Activated T-helper 2 cell treated with anti-CD3 and anti-CD28 coated beads, Interferon-gamma antibody, Interleukin-2, Interleukin-4, amounts not matched to agents 10 μg/mL and 5 μg/mL and 100 μg/mL, durations not matched to agents 14 hours and 24 hours and 36 hours (primary cell): ENCODE data around the gene RFC5. TPM values are rescaled to one million over a fixed set of nuclear protein-coding genes. Genes with fewer than 3 reads are reported as not detected.

Experiments used
- DNase-seq: peaks from one replicate; pipeline ENCODE4 v3.0.0; 2021; ENCODE audit warnings: low spot score
- H3K27ac Mint-ChIP-seq: one replicate; pipeline ENCODE4 v1.8.0; 2021; ENCODE audit warnings: mixed read lengths
- H3K27me3 Mint-ChIP-seq: one replicate; pipeline ENCODE4 v1.8.0; 2021; ENCODE audit warnings: low read depth, mixed read lengths
- H3K36me3 Mint-ChIP-seq: one replicate; pipeline ENCODE4 v1.8.0; 2021; ENCODE audit warnings: low read depth, mixed read lengths
- H3K4me1 Mint-ChIP-seq: one replicate; pipeline ENCODE4 v1.8.0; 2021; ENCODE audit warnings: low read depth, mixed read lengths
- H3K4me3 Mint-ChIP-seq: one replicate; pipeline ENCODE4 v1.8.0; 2021; ENCODE audit warnings: low read depth, mild to moderate bottlenecking, moderate library complexity, mixed read lengths
- H3K9me3 Mint-ChIP-seq: one replicate; pipeline ENCODE4 v1.8.0; 2021; ENCODE audit warnings: mixed read lengths
- intact Hi-C: fragments of 100-400 bp; cut with micrococcal nuclease; formaldehyde crosslinking; loops from one replicate; pipeline ENCODE4 v1.15.1; 2023
- total RNA-seq: library from RNA; stranded (reverse); gene quantifications from 2 replicates; pipeline ENCODE4 v1.2.3, GENCODE V29; 2022

RFC5 gene
- total RNA-seq, 1 donor from 2014 or later, result 61.9 TPM

GRCh38 chr12:118059341-118060191 lies 43.1 kb downstream of the RFC5 start:
- H3K27ac Mint-ChIP-seq, result peak overlapping the region; percentile 91
- no peak for DNase-seq
- peaks cover 44% of the 10 kb centered on the region for H3K4me1 Mint-ChIP-seq
- H3K36me3 Mint-ChIP-seq, result peaks cover 24% of the 10 kb centered on the region
- no peaks in the 10 kb centered on the region for H3K27me3 Mint-ChIP-seq
- intact Hi-C loops, result loop anchor here (1.0 to 10.0 kb wide), 10 partner anchors 15 to 925 kb away; partner anchors contain the start of genes KSR2, PEBP1, RFC5 and SUDS3
- no peaks in the 10 kb centered on the region for H3K9me3 Mint-ChIP-seq
- H3K4me3 Mint-ChIP-seq, result peak overlapping the region; percentile 86

GRCh38 chr12:118060301-118061010 lies 44.0 kb downstream of the RFC5 start:
- H3K4me3 Mint-ChIP-seq, result peak overlapping the region; percentile 86
- H3K4me1 Mint-ChIP-seq, result peaks cover 51% of the 10 kb centered on the region
- DNase-seq, result peak; percentile 36
- H3K27ac Mint-ChIP-seq, result peak overlapping the region; percentile 91
- no peaks in the 10 kb centered on the region for H3K9me3 Mint-ChIP-seq
- intact Hi-C loops, result loop anchor here (2.0 to 5.0 kb wide), 6 partner anchors 16 to 317 kb away; partner anchors contain the start of genes KSR2, PEBP1, SUDS3 and VSIG10
- H3K27me3 Mint-ChIP-seq, result no peaks in the 10 kb centered on the region
- peaks cover 22% of the 10 kb centered on the region for H3K36me3 Mint-ChIP-seq

- H3K27me3 Mint-ChIP-seq, result no peaks in the 10 kb centered on the region
- intact Hi-C loops, result loop anchor here (2.0 to 5.0 kb wide), 6 partner anchors 16 to 316 kb away; partner anchors contain the start of genes KSR2, PEBP1, SUDS3 and VSIG10
- peak within 1 kb of the TSS; percentile 99 for H3K4me3 Mint-ChIP-seq
- DNase-seq, result peak; percentile 32
- peaks cover 24% of the 10 kb centered on the region for H3K36me3 Mint-ChIP-seq
- H3K4me1 Mint-ChIP-seq, result peaks cover 50% of the 10 kb centered on the region
- peak within 1 kb of the TSS; percentile 99 for H3K27ac Mint-ChIP-seq
- H3K9me3 Mint-ChIP-seq, result no peaks in the 10 kb centered on the region
Observed at GRCh38 chr12:118061011-118061872, 44.7 kb downstream of the RFC5 start, which contains the start of gene WSB2. Gene WSB2, minus strand, starts transcription at chr12:118061179. Its CDS starts 131 bp downstream, at chr12:118061048.

GRCh38 chr12:118061873-118062843 lies 45.7 kb downstream of the RFC5 start:
- Mint-ChIP-seq H3K4me3 (peak overlapping the region; percentile 99), H3K4me1 (peaks cover 49% of the 10 kb centered on the region), H3K9me3 (no peaks in the 10 kb centered on the region), H3K27me3 (no peaks in the 10 kb centered on the region), H3K36me3 (peaks cover 24% of the 10 kb centered on the region), H3K27ac (peak overlapping the region; percentile 99)
- DNase-seq, result no peak
- intact Hi-C loops, result loop anchor here (2.0 to 5.0 kb wide), 6 partner anchors 17 to 315 kb away; partner anchors contain the start of genes KSR2, PEBP1, SUDS3 and VSIG10

GRCh38 chr12:118063576-118064391 lies 47.3 kb downstream of the RFC5 start:
- H3K4me3 Mint-ChIP-seq, result peak overlapping the region; percentile 99
- intact Hi-C loops, result loop anchor here (5.0 kb wide), 5 partner anchors 39 to 314 kb away; partner anchors contain the start of genes KSR2, PEBP1, SUDS3 and VSIG10
- peaks cover 16% of the 10 kb centered on the region for H3K36me3 Mint-ChIP-seq
- peak overlapping the region; percentile 69 for H3K27ac Mint-ChIP-seq
- peaks cover 56% of the 10 kb centered on the region for H3K4me1 Mint-ChIP-seq
- H3K27me3 Mint-ChIP-seq, result no peaks in the 10 kb centered on the region
- no peak for DNase-seq
- H3K9me3 Mint-ChIP-seq, result no peaks in the 10 kb centered on the region

GRCh38 chr12:118064608-118065007 lies 48.1 kb downstream of the RFC5 start:
- peak overlapping the region; percentile 99 for H3K4me3 Mint-ChIP-seq
- intact Hi-C loops, result loop anchor here (5.0 kb wide), 5 partner anchors 38 to 313 kb away; partner anchors contain the start of genes KSR2, PEBP1, SUDS3 and VSIG10
- H3K36me3 Mint-ChIP-seq, result peaks cover 14% of the 10 kb centered on the region
- H3K27me3 Mint-ChIP-seq, result no peaks in the 10 kb centered on the region
- no peak for DNase-seq
- peaks cover 49% of the 10 kb centered on the region for H3K4me1 Mint-ChIP-seq
- H3K9me3 Mint-ChIP-seq, result no peaks in the 10 kb centered on the region
- peak overlapping the region; percentile 72 for H3K27ac Mint-ChIP-seq

GRCh38 chr12:118065380-118065779 lies 48.9 kb downstream of the RFC5 start:
- DNase-seq, result no peak
- peaks cover 42% of the 10 kb centered on the region for H3K4me1 Mint-ChIP-seq
- H3K27ac Mint-ChIP-seq, result no peak overlapping the region
- H3K9me3 Mint-ChIP-seq, result no peaks in the 10 kb centered on the region
- intact Hi-C loops, result no loop called here
- H3K36me3 Mint-ChIP-seq, result peaks cover 14% of the 10 kb centered on the region
- no peaks in the 10 kb centered on the region for H3K27me3 Mint-ChIP-seq
- no peak overlapping the region for H3K4me3 Mint-ChIP-seq

- Mint-ChIP-seq H3K36me3 (peaks cover 7% of the 10 kb centered on the region), H3K27ac (no peak overlapping the region), H3K4me1 (peaks cover 34% of the 10 kb centered on the region), H3K4me3 (no peak overlapping the region), H3K9me3 (no peaks in the 10 kb centered on the region), H3K27me3 (no peaks in the 10 kb centered on the region)
- DNase-seq, result no peak
- intact Hi-C loops, result no loop called here
Observed at GRCh38 chr12:118068445-118068844, 51.9 kb downstream of the RFC5 start.

GRCh38 chr12:118070650-118071049 lies 54.1 kb downstream of the RFC5 start:
- intact Hi-C loops, result no loop called here
- Mint-ChIP-seq H3K4me3 (no peak overlapping the region), H3K27ac (no peak overlapping the region), H3K4me1 (peaks cover 12% of the 10 kb centered on the region), H3K36me3 (peaks cover under 1% of the 10 kb centered on the region), H3K27me3 (no peaks in the 10 kb centered on the region), H3K9me3 (no peaks in the 10 kb centered on the region)
- no peak for DNase-seq

GRCh38 chr12:118073768-118074167 lies 57.3 kb downstream of the RFC5 start:
- H3K9me3 Mint-ChIP-seq, result no peaks in the 10 kb centered on the region
- H3K4me1 Mint-ChIP-seq, result peaks cover 2% of the 10 kb centered on the region
- intact Hi-C loops, result no loop called here
- H3K36me3 Mint-ChIP-seq, result no peaks in the 10 kb centered on the region
- H3K27me3 Mint-ChIP-seq, result no peaks in the 10 kb centered on the region
- no peak overlapping the region for H3K27ac Mint-ChIP-seq
- DNase-seq, result no peak
- H3K4me3 Mint-ChIP-seq, result no peak overlapping the region
